ENCODE measurements around the gene MEG3. TPM values are rescaled to one million over a fixed set of nuclear protein-coding genes. Genes with fewer than 3 reads are reported as not detected.

The MEG3 gene
- total RNA-seq, 1 donor from 2014 or later: not detected

- Mint-ChIP-seq H3K4me3 (no peak overlapping the region), H3K27me3 (peaks cover 8% of the 10 kb centered on the region), H3K9me3 (no peaks in the 10 kb centered on the region), H3K27ac (no peak overlapping the region), H3K36me3 (ENCODE audit: low read depth) (no peaks in the 10 kb centered on the region), H3K4me1 (no peaks in the 10 kb centered on the region)
- intact Hi-C loops (cut with micrococcal nuclease): no loop called here
- no peak for DNase-seq
These were observed 65.9 kb downstream of the MEG3 start for GRCh38 chr14:100891501-100892445.

GRCh38 chr14:100892496-100893227 is 66.7 kb downstream of the MEG3 start:
- intact Hi-C loops (cut with micrococcal nuclease): no loop called here
- H3K9me3 Mint-ChIP-seq: no peaks in the 10 kb centered on the region
- no peaks in the 10 kb centered on the region for H3K36me3 Mint-ChIP-seq (ENCODE audit: low read depth)
- H3K27ac Mint-ChIP-seq: no peak overlapping the region
- H3K27me3 Mint-ChIP-seq: peaks cover 9% of the 10 kb centered on the region
- DNase-seq: no peak
- no peaks in the 10 kb centered on the region for H3K4me1 Mint-ChIP-seq
- H3K4me3 Mint-ChIP-seq: no peak overlapping the region

GRCh38 chr14:100893228-100893601 is 67.3 kb downstream of the MEG3 start:
- Mint-ChIP-seq H3K36me3 (ENCODE audit: low read depth) (no peaks in the 10 kb centered on the region), H3K27ac (no peak overlapping the region), H3K27me3 (peaks cover 5% of the 10 kb centered on the region), H3K9me3 (no peaks in the 10 kb centered on the region), H3K4me3 (no peak overlapping the region), H3K4me1 (no peaks in the 10 kb centered on the region)
- intact Hi-C loops (cut with micrococcal nuclease): no loop called here
- no peak for DNase-seq

GRCh38 chr14:100893760-100894159 is 67.8 kb downstream of the MEG3 start:
- H3K27me3 Mint-ChIP-seq: peaks cover 8% of the 10 kb centered on the region
- intact Hi-C loops (cut with micrococcal nuclease): no loop called here
- no peak overlapping the region for H3K4me3 Mint-ChIP-seq
- H3K36me3 Mint-ChIP-seq (ENCODE audit: low read depth): no peaks in the 10 kb centered on the region
- H3K9me3 Mint-ChIP-seq: no peaks in the 10 kb centered on the region
- H3K4me1 Mint-ChIP-seq: no peaks in the 10 kb centered on the region
- no peak overlapping the region for H3K27ac Mint-ChIP-seq
- DNase-seq: no peak

- Mint-ChIP-seq H3K27ac (no peak overlapping the region), H3K27me3 (peaks cover 11% of the 10 kb centered on the region), H3K4me3 (no peak overlapping the region), H3K36me3 (ENCODE audit: low read depth) (no peaks in the 10 kb centered on the region), H3K4me1 (no peaks in the 10 kb centered on the region), H3K9me3 (no peaks in the 10 kb centered on the region)
- intact Hi-C loops (cut with micrococcal nuclease): no loop called here
- DNase-seq: no peak
These were observed 68.5 kb downstream of the MEG3 start for GRCh38 chr14:100894416-100894815.

- intact Hi-C loops (cut with micrococcal nuclease): no loop called here
- Mint-ChIP-seq H3K9me3 (no peaks in the 10 kb centered on the region), H3K36me3 (ENCODE audit: low read depth) (no peaks in the 10 kb centered on the region), H3K4me3 (no peak overlapping the region), H3K27me3 (peaks cover 20% of the 10 kb centered on the region), H3K27ac (no peak overlapping the region), H3K4me1 (no peaks in the 10 kb centered on the region)
- no peak for DNase-seq
These were observed 69.5 kb downstream of the MEG3 start for GRCh38 chr14:100895411-100895810.

- Mint-ChIP-seq H3K9me3 (no peaks in the 10 kb centered on the region), H3K36me3 (ENCODE audit: low read depth) (no peaks in the 10 kb centered on the region), H3K4me3 (no peak overlapping the region), H3K27ac (no peak overlapping the region), H3K4me1 (no peaks in the 10 kb centered on the region), H3K27me3 (peaks cover 26% of the 10 kb centered on the region)
- no peak for DNase-seq
- intact Hi-C loops (cut with micrococcal nuclease): no loop called here
These were observed 70.6 kb downstream of the MEG3 start for GRCh38 chr14:100896369-100897060.

GRCh38 chr14:100898465-100898864 is 72.5 kb downstream of the MEG3 start:
- Mint-ChIP-seq H3K4me1 (no peaks in the 10 kb centered on the region), H3K27me3 (peaks cover 33% of the 10 kb centered on the region), H3K9me3 (no peaks in the 10 kb centered on the region), H3K36me3 (ENCODE audit: low read depth) (no peaks in the 10 kb centered on the region), H3K4me3 (no peak overlapping the region), H3K27ac (no peak overlapping the region)
- DNase-seq: no peak
- intact Hi-C loops (cut with micrococcal nuclease): no loop called here

GRCh38 chr14:100898935-100899883 is 73.3 kb downstream of the MEG3 start:
- intact Hi-C loops (cut with micrococcal nuclease): no loop called here
- H3K4me3 Mint-ChIP-seq: no peak overlapping the region
- H3K4me1 Mint-ChIP-seq: no peaks in the 10 kb centered on the region
- H3K36me3 Mint-ChIP-seq (ENCODE audit: low read depth): no peaks in the 10 kb centered on the region
- no peak overlapping the region for H3K27ac Mint-ChIP-seq
- H3K27me3 Mint-ChIP-seq: peaks cover 34% of the 10 kb centered on the region
- no peak for DNase-seq
- H3K9me3 Mint-ChIP-seq: no peaks in the 10 kb centered on the region

- Mint-ChIP-seq H3K27me3 (peaks cover 38% of the 10 kb centered on the region), H3K9me3 (no peaks in the 10 kb centered on the region), H3K4me3 (no peak overlapping the region), H3K27ac (no peak overlapping the region), H3K4me1 (no peaks in the 10 kb centered on the region), H3K36me3 (ENCODE audit: low read depth) (no peaks in the 10 kb centered on the region)
- no peak for DNase-seq
- intact Hi-C loops (cut with micrococcal nuclease): no loop called here
These were observed 74.2 kb downstream of the MEG3 start for GRCh38 chr14:100899884-100900771.

- Mint-ChIP-seq H3K4me3 (no peak overlapping the region), H3K4me1 (no peaks in the 10 kb centered on the region), H3K9me3 (no peaks in the 10 kb centered on the region), H3K27ac (no peak overlapping the region), H3K27me3 (peaks cover 44% of the 10 kb centered on the region), H3K36me3 (ENCODE audit: low read depth) (no peaks in the 10 kb centered on the region)
- no peak for DNase-seq
- intact Hi-C loops (cut with micrococcal nuclease): no loop called here
These were observed 75.0 kb downstream of the MEG3 start for GRCh38 chr14:100900837-100901390.

- H3K9me3 Mint-ChIP-seq: no peaks in the 10 kb centered on the region
- no peak overlapping the region for H3K4me3 Mint-ChIP-seq
- intact Hi-C loops (cut with micrococcal nuclease): no loop called here
- H3K4me1 Mint-ChIP-seq: no peaks in the 10 kb centered on the region
- peaks cover 45% of the 10 kb centered on the region for H3K27me3 Mint-ChIP-seq
- H3K36me3 Mint-ChIP-seq (ENCODE audit: low read depth): no peaks in the 10 kb centered on the region
- H3K27ac Mint-ChIP-seq: no peak overlapping the region
- DNase-seq: no peak
These were observed 75.7 kb downstream of the MEG3 start for GRCh38 chr14:100901391-100902183.
